GM18951 (cell line): ENCODE measurements around the gene ZBTB44.
"Not testable (repeated sequence)": the region's sequence is repeated elsewhere in the genome, so short reads cannot be mapped to it uniquely, and the experiment has no call there.

Experiments used
- POLR2A ChIP-seq: IDR thresholded peaks from 4 replicates; pipeline ENCODE4 v1.6.1; 2011; ENCODE audit warnings: mild to moderate bottlenecking; ENCODE audit not compliant: insufficient read length, insufficient read depth; ENCODE audit errors: extremely low read depth
- in situ Hi-C: fragments of 300-500 bp; cut with MboI; formaldehyde crosslinking; loops from one replicate; pipeline ENCODE4 v1.12.0; 2022; ENCODE audit warnings: low sequenced_read_pairs, mixed read lengths, inconsistent platforms; ENCODE audit not compliant: unreplicated experiment

Gene ZBTB44

DNA sequence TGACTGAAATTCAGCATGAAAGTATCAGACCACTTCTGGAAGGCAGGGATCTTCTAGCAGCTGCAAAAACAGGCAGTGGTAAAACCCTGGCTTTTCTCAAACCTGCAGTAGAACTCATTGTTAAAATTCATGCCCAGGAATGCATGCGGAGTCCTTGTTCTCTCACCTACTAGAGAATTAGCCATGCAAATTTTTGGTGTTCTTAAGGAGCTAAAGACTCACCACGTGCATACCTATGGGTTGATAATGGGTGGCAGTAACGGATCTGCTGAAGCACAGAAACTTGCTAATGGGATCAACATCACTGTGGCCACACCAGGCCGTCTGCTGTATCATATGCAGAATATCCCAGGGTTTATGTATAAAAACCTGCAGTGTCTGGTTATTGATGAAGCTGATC is 19.1 kb downstream of the ZBTB44 start:
- no peak for TF ChIP-seq POLR2A

DNA sequence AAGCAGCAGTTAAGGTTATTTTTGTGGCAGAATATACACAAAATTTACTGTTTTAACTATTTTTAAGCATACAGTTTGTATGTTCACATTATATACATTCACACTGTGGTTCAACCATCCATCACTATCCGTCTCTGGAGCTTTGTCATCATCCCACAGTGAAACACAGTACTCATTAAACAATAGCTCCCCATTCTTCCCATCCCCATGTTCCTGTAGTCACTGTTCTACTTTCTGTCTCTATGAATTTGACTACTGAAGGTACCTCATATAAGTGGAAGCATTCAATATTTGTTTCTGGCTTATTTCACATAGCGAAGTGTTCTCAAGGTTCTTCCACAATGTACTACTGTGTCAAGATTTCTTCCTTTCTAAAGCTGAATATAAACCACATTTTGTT is 32.6 kb downstream of the ZBTB44 start:
- no peak for TF ChIP-seq POLR2A

More for the DNA sequence above, 19.1 kb downstream of the ZBTB44 start:
- in situ Hi-C loops, result no loop called here

DNA sequence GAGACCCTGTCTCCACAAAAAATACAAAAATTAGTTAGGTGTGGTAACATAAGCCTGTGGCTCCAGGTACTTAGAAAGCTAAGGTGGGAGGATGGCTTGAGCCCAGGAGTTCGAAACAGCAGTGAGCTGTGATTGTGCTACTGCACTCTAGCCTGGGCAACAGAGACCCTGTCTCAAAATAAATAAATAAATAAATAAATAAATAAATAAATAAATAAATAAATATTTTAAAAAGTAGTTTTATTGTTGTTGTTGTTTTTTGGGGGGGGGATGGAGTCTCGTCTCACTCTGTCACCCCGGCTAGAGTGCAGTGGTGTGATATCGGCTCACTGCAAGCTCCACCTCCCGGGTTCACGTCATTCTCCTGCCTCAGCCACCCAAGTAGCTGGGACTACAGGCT is 33.4 kb downstream of the ZBTB44 start:
- in situ Hi-C loops, result not testable (repeated sequence)

More for the DNA sequence above, 32.6 kb downstream of the ZBTB44 start:
- in situ Hi-C loops, result no loop called here

DNA sequence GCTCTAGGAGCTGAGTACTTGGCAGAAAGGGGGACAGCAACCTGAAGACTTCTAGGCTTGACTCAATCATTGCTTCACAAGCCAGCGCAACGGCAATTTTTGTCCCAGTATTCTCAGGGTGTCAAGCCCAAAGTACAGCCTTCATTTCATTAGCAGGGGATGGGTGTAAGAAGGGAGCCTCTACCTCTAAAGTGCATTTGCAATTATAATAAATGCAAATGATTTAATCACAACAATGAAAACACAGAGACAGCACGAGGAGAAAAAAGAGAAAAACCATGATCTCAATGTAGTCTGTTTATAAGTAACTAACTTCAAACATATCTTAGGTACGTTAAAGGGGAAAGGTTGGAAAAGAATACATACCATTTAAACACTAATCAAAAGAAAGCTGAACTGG is 34.7 kb downstream of the ZBTB44 start:
- in situ Hi-C loops, result no loop called here
- TF ChIP-seq POLR2A, result no peak

DNA sequence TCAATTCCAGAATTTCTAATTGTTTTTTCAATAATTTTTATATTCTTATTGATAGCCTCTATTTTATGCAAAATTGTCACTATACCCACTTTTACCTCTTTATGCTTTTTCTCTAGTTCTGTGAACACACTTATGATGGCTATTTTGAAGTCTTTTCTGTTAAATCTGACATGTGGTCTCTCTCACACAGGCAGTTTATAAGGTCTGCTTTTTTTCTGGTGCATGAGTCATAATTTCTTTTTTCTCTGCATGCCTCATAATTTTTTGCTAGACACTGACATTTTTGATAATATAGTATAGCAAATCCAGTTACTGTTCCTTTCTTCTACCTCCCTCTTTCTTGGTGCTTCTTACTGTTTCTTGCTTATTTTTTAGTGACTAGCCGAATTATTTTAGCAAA is 36.0 kb downstream of the ZBTB44 start:
- in situ Hi-C loops, result no loop called here
- no peak for TF ChIP-seq POLR2A

DNA sequence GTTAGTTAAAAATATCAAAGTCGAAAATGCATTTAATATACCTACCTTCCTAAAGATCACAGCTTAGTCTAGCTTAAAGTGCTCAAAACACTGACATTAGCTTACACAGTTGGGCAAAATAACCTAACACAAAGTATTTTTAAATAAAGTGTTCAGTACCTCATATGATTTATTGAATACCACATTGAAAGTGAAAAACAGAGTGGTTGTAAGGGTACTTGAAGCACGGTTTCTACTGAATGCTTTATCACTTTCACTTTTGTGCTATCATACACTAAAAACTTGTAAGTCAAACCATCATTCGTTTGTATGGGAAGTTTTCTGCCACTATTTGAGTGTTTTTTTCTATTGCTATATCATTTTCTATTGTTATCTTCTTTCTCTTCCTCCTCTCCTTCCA is 36.6 kb downstream of the ZBTB44 start:
- TF ChIP-seq POLR2A, result no peak
- in situ Hi-C loops, result no loop called here

DNA sequence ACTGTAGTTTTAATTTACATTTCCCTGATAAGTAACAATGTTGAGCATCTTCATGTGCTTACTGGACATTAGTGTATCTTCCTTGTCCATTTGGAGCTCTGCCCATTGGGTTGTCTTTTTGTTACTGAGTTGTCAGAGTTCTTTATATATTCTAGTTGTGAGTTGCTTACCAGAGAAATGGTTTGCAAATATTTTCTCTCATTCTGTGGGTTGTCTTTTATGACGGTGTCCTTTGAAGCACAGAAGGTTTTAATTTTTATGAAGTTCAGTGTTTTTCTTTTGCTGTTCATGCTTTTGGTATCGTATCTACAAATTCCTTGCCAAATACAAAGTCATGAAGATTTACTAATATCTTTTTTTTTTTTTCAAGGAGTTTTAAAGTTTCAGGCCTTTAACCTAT is 42.4 kb downstream of the ZBTB44 start:
- in situ Hi-C loops, result no loop called here
- TF ChIP-seq POLR2A, result no peak

DNA sequence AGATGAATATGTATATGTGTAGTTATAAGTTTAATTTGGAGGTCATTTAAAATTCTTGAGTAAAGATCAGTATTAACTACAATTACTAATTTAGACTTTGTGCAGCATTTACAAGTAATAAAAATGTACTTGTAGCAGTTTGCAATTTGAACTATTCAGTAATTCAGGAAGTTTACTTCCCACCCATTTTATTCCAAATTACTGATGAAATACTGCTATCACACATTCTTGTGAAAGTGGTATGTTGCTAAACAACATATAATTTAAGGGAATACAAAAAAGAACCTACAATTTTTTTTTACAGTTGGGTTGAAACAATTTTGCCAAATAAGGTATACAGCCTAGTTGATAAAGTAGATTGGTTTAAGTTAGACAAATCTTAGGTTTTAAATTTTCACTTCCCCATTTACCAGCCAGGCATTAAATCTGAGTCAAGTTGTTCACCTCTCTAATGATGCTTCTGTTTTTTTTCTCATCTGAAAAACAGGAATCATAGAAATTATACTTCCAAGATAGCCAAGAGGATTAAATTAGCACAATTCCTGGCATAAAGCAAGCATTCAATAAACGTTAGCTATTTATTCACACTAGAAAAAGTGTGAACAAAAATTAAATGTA is 45.3 kb downstream of the ZBTB44 start:
- in situ Hi-C loops, result no loop called here
- no peak for TF ChIP-seq POLR2A

DNA sequence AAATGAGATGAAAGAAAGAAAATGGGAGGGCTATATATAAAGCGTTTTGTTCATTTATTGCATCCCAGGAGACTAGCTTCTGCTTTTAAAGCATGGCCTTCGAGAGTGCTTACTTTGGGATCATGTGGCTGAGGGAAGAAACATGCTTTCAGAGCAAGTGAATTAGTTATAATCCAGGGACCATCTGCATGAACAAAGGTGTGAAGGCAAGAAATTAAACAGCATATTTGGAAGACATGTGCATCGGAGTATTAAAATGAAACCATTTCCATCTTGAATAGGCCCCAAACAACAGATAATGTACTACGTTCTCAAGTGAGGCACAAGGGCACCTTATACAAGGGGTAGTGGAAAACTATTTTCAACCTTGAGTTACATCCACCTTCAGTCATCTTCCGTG is 51.4 kb downstream of the ZBTB44 start:
- in situ Hi-C loops, result no loop called here
- no peak for TF ChIP-seq POLR2A

DNA sequence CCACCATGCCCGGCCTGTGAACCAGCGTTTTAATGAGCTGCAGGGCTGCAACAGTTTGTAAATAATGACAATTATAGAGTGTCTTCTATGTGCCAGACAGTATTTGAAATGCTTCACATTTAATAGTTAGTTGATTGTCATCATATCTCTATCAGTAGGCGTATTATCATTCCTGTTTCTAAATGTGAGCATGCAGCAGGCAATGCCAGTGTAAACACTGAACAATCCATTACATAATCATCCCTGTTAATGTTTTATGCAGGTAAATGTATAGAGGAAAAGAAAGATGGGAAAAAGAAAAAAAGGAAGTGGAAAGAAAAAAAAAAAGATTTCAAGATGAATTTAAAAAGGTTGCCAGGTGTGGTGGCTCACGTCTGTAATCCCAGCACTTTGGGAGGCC is 52.3 kb downstream of the ZBTB44 start:
- in situ Hi-C loops, result no loop called here
- no peak for TF ChIP-seq POLR2A

DNA sequence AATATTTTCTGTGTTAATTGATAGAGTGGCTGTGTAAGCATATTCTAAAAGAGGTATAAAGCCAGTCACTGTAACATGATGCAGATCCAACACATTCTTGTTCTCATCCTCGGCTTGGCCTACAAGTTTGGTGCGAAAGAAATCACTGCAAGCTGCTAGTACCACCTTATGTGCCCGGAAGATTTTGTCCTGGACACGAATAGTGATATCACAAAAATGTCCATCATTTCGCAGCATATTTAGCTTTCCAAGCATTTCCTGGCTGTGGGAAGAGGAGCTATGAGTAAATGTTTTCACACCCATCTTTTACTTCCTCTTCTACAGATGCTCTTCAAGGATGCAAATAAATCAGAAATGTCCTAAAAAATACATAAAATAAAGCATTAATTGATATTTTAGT is 53.1 kb downstream of the ZBTB44 start:
- in situ Hi-C loops, result no loop called here
- no peak for TF ChIP-seq POLR2A

DNA sequence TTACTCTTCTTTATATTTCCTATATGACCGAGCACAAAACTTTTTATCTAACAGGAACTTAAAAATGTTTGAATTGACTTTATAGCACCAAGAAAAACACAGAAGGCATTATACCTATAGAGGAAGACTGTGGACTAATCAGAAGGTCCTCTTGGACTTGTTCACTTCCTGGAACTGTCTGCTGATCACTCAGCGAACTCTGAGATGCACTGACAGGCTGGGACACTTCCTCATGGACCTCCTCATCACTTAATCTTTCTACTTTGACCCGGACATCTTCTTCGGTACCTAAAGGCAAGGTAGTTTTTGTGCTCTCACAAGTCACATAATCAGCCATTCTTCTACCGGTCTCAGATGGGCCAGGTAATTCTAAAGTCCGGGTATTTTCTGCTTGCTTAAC is 54.0 kb downstream of the ZBTB44 start:
- in situ Hi-C loops, result no loop called here
- TF ChIP-seq POLR2A, result no peak

DNA sequence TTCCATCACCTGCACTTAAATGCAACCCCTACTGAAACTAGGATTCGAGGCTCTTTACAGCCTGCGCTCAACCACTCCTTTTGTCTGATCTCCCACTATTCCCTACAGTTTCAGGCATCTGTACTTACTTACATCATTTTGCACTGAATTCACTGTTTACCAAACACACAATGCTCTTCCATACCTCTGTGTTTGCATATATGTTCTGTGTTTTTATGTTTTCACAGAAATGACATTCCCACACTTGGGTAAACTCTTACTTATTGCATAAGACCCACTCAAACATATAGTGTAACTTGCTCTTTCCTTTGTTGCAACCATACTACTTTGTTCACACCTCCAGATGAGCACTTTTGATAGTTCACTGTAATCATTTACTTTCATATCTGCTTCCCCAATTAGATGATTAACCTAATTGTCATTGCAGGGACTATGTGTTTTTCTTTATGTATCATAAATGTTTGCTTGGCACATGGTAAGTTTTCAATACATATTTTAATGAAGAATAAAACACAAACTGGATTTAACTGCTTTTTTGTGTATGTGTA is 54.6 kb downstream of the ZBTB44 start:
- no peak for TF ChIP-seq POLR2A
- in situ Hi-C loops, result no loop called here

DNA sequence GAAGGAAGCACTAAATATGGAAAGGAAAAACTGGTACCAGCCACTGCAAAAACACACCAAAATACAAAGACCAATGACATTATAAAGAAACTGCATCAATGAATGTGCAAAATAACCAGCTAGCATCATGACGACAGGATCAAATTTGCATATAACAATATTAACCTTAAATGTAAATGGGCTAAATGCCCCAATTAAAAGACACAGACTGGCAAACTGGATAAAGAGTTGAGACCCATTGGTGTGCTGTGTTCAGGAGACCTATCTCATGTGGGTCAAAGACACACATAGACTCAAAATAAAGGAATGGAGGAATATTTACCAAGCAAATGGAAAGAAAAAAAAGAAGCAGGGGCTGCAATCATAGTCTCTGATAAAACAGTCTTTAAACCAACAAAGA is 63.0 kb downstream of the ZBTB44 start:
- in situ Hi-C loops, result not testable (repeated sequence)

DNA sequence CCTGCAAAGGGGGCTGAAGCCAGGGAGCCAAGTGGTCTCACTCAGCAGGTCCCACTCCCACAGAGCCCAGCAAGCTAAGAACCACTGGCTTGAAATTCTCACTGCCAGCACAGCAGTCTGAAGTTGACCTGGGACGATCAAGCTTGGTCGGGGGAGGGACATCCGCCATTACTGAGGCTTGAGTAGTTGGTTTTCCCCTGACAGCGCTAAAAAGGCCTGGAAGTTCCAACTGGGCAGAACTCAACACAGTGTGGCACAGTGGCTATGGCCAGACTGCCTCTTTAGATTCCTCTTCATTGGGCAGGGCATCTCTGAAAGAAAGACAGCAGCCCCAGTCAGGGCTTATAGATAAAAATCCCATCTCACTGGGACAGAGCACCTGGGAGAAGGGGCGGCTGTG is 64.8 kb downstream of the ZBTB44 start:
- in situ Hi-C loops, result not testable (repeated sequence)
